ENCODE measurements around the gene TXLNB. TPM values are rescaled to one million over a fixed set of nuclear protein-coding genes. Genes with fewer than 3 reads are reported as not detected.

Gene TXLNB
- total and polyA plus RNA-seq, 11 donors = 10.1 to 170 (median 113) TPM

DNA sequence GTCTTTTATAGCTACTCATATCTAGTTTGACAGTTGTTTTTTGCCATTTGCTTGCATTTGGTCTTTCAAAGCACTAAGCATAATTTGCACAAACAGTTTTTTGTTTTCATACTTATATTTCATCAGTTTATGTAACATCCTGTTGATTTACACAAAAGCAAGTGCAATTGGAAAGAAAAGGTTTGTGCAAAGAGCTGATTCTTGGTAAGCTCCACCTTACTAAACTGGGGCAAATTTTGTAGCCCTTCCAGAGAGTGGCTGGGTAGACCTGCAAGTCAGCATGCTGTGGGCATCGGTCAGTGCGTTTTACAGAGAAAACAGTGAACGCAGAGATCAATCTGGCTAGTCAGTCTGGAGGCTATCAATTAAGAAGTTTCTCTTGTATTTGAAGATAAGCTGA is 34.5 kb downstream of the TXLNB start:
- no peak for ATAC-seq

DNA sequence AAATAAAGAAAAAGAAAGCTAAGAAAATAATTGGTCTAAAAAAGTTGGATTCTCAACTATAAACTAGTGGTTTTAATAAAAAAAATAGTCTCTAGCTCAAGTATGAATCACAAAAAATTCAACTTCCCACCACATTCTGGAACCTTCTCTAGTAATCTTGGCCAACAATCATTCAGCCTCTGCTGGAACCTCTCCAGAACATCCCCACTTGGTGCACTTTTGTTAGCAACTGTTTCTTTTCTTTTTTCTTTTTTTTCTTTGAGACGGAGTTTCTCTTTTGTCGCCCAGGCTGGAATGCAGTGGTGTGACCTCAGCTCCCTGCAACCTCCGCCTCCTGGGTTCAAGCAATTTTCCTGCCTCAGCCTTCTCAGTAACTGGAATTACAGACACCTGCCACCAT is 35.7 kb downstream of the TXLNB start:
- peaks cover 0 to 56% (median 33%) of the 10 kb centered on the region in 9 donors for H3K36me3 ChIP-seq
- H3K4me3 ChIP-seq = no peak overlapping the region
- no peak for TF ChIP-seq POLR2A (IDR thresholded peaks at IDR 0.05)
- no peak for TF ChIP-seq CTCF (IDR thresholded peaks at IDR 0.05)
- intact Hi-C loops (cut with DNase I) = no loop called here
- H3K27ac ChIP-seq = peak overlapping the region in 5 of 12 donors; percentile 7 to 65 (median 51)
- H3K9me3 ChIP-seq = no peaks in the 10 kb centered on the region
- ATAC-seq = peak in 2 of 4 donors; percentile 14 to 38
- 52 to 69% (median 63%) methylated on average over 3 of the region's 3 CpGs for WGBS, 4 donors
- peak in 2 of 5 donors; percentile 37 to 40 for DNase-seq
- no peaks in the 10 kb centered on the region for H3K27me3 ChIP-seq
- peaks cover 0 to 36% (median 18%) of the 10 kb centered on the region in 12 donors for H3K4me1 ChIP-seq

More for the DNA sequence above, 34.5 kb downstream of the TXLNB start:
- H3K27ac ChIP-seq = peak overlapping the region in 4 of 12 donors; percentile 7 to 59 (median 40)
- H3K4me1 ChIP-seq = peaks cover 0 to 24% (median 6%) of the 10 kb centered on the region in 12 donors
- 77 to 83% (median 80%) methylated on average over 3 of the region's 3 CpGs for WGBS, 4 donors
- H3K36me3 ChIP-seq = peaks cover 0 to 68% (median 41%) of the 10 kb centered on the region in 9 donors
- no peaks in the 10 kb centered on the region for H3K27me3 ChIP-seq
- TF ChIP-seq CTCF (IDR thresholded peaks at IDR 0.05) = no peak
- TF ChIP-seq POLR2A (IDR thresholded peaks at IDR 0.05) = no peak
- no peak overlapping the region for H3K4me3 ChIP-seq
- DNase-seq = no peak
- intact Hi-C loops (cut with DNase I) = no loop called here
- H3K9me3 ChIP-seq = no peaks in the 10 kb centered on the region

DNA sequence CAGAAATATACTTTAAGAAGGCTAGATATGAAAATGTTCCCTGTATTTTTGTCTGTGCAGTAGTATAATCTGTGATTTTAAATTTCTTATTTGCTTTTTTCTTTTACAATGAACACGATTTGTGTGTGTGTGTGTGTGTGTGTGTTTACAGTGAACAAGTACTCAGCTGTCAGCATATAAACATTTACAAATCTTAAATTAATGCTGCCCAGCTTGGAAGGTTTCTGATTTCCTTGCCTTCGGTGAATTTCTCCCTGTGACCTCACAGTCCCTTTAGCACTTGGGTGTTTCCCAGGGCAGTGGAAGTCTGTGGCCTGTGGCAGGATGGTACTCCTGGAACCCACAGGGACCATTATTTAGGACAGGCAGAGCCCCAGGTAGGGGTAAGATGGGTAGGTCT is 37.6 kb downstream of the TXLNB start:
- intact Hi-C loops (cut with DNase I) = loop anchor here in 3 of 10 donors (5.0 kb wide), 3 partner anchors 37 to 83 kb away; partner anchors contain the start of gene TXLNB (in 1 of the 3)
- peaks cover 4 to 50% (median 26%) of the 10 kb centered on the region in 12 donors for H3K4me1 ChIP-seq
- H3K36me3 ChIP-seq = peaks cover 0 to 37% (median 16%) of the 10 kb centered on the region in 9 donors
- no peak for TF ChIP-seq CTCF (IDR thresholded peaks at IDR 0.05)
- TF ChIP-seq POLR2A (IDR thresholded peaks at IDR 0.05) = no peak
- no peaks in the 10 kb centered on the region for H3K9me3 ChIP-seq
- DNase-seq (no peak), ATAC-seq (no peak)
- H3K27me3 ChIP-seq = no peaks in the 10 kb centered on the region
- no peak overlapping the region for H3K4me3 ChIP-seq
- peak overlapping the region in 1 of 12 donors; percentile 5 for H3K27ac ChIP-seq
- whole genome bisulfite sequencing, 4 donors = 75 to 88% (median 88%) methylated on average over 2 of the region's 2 CpGs

- WGBS, 4 donors = 77 to 90% (median 82%) methylated on average over 2 of the region's 2 CpGs
- H3K27ac ChIP-seq = peak overlapping the region in 1 of 12 donors; percentile 5
- no peak for ATAC-seq
- H3K4me1 ChIP-seq = peaks cover 4 to 50% (median 26%) of the 10 kb centered on the region in 12 donors
- no peak for TF ChIP-seq CTCF (IDR thresholded peaks at IDR 0.05)
- TF ChIP-seq POLR2A (IDR thresholded peaks at IDR 0.05) = no peak
- H3K27me3 ChIP-seq = no peaks in the 10 kb centered on the region
- DNase-seq = no peak
- H3K9me3 ChIP-seq = no peaks in the 10 kb centered on the region
- intact Hi-C loops (cut with DNase I) = loop anchor here in 3 of 10 donors (5.0 kb wide), 3 partner anchors 36 to 84 kb away; partner anchors contain the start of gene TXLNB (in 1 of the 3)
- peaks cover 0 to 31% (median 11%) of the 10 kb centered on the region in 9 donors for H3K36me3 ChIP-seq
- no peak overlapping the region for H3K4me3 ChIP-seq
These were observed 38.1 kb downstream of the TXLNB start for GRCh38 chr6:139253656-139254055.
